Calu3 (cell line): ENCODE results near the gene HECW1. TPM values are rescaled to one million over a fixed set of nuclear protein-coding genes. Genes with fewer than 3 reads are reported as not detected.

ENCODE experiments used
- BruUV-seq: library from RNA; stranded (reverse); fragments of 400-500 nt; replicated peaks from 2 replicates; lab custom pipeline; 2021; lab: Mats Ljungman, UMichigan
- CTCF ChIA-PET: fragments of 300-600 bp; sonication (Branson Sonifier 250); formaldehyde crosslinking; loops from one replicate; lab custom pipeline; 2022; ENCODE audit warnings: antibody characterized with exemption; lab: Charles Lee
- DNase-seq: peaks from one replicate; pipeline ENCODE4 v3.0.0; 2022
- H3K27ac Mint-ChIP-seq: one replicate; pipeline ENCODE4 v1.8.0; 2022; ENCODE audit warnings: mixed read lengths; ENCODE audit not compliant: unreplicated experiment
- H3K27me3 Mint-ChIP-seq: one replicate; pipeline ENCODE4 v1.8.0; 2022; ENCODE audit warnings: mixed read lengths; ENCODE audit not compliant: unreplicated experiment
- H3K36me3 Mint-ChIP-seq: one replicate; pipeline ENCODE4 v1.8.0; 2022; ENCODE audit warnings: mild to moderate bottlenecking, moderate library complexity, mixed read lengths; ENCODE audit not compliant: insufficient read depth, unreplicated experiment
- H3K4me1 Mint-ChIP-seq: one replicate; pipeline ENCODE4 v1.8.0; 2022; ENCODE audit warnings: mild to moderate bottlenecking, low read depth, mixed read lengths; ENCODE audit not compliant: unreplicated experiment
- H3K4me3 Mint-ChIP-seq: one replicate; pipeline ENCODE4 v1.8.0; 2022; ENCODE audit warnings: mild to moderate bottlenecking, low read depth, moderate library complexity, mixed read lengths; ENCODE audit not compliant: unreplicated experiment
- H3K9me3 Mint-ChIP-seq: one replicate; pipeline ENCODE4 v1.8.0; 2022; ENCODE audit warnings: low read depth, mixed read lengths; ENCODE audit not compliant: unreplicated experiment
- intact Hi-C: fragments of 100-400 bp; cut with micrococcal nuclease; formaldehyde crosslinking; loops from one replicate; pipeline ENCODE4 v1.10.0; 2022; ENCODE audit not compliant: unreplicated experiment
- microRNA-seq: library from miRNA; unstranded; fragments of <30 nt; microRNA quantifications from one replicate; pipeline ENCODE4 v1.2.0, GENCODE V29; 2022
- total RNA-seq: library from RNA; stranded (reverse); gene quantifications from 2 replicates; pipeline ENCODE4 v1.2.3, GENCODE V29; 2022
- TF ChIP-seq, protein P1 (sequence below): fragments of 200-600 bp; IDR thresholded peaks from one replicate; pipeline ENCODE4 v1.8.0; 2022; ENCODE audit warnings: antibody characterized with exemption; ENCODE audit not compliant: unreplicated experiment

HECW1 gene
- total RNA-seq, 1 experiment from 2014 or later: 0.33 TPM

DNA sequence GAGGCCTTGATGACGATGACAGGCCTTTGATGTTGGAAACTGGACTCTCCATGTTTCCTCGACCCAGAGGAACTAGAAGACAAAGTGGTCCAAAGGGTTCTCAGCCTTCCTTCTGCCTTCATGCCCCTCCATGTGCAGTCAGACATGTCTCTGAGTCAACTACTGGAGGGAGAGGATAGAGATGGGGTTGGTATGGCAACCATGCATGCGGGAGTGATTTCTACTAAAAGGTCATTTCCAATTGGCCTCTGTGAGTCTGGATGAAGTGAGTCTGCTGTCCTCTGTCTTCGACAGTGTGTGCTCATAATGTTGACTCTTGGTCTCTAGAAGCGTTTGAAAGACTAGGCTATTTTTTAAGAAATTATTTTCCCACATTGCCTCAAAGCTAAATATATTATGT is 499.7 kb downstream of the HECW1 start:
- H3K9me3 Mint-ChIP-seq: no peaks in the 10 kb centered on the region
- intact Hi-C loops: no loop called here
- no peaks in the 10 kb centered on the region for H3K27me3 Mint-ChIP-seq
- CTCF ChIA-PET: no interaction called here
- no peak overlapping the region for H3K4me3 Mint-ChIP-seq
- no TSS peak for BruUV-seq
- peaks cover 35% of the 10 kb centered on the region for H3K36me3 Mint-ChIP-seq
- TF ChIP-seq, protein P1, sequence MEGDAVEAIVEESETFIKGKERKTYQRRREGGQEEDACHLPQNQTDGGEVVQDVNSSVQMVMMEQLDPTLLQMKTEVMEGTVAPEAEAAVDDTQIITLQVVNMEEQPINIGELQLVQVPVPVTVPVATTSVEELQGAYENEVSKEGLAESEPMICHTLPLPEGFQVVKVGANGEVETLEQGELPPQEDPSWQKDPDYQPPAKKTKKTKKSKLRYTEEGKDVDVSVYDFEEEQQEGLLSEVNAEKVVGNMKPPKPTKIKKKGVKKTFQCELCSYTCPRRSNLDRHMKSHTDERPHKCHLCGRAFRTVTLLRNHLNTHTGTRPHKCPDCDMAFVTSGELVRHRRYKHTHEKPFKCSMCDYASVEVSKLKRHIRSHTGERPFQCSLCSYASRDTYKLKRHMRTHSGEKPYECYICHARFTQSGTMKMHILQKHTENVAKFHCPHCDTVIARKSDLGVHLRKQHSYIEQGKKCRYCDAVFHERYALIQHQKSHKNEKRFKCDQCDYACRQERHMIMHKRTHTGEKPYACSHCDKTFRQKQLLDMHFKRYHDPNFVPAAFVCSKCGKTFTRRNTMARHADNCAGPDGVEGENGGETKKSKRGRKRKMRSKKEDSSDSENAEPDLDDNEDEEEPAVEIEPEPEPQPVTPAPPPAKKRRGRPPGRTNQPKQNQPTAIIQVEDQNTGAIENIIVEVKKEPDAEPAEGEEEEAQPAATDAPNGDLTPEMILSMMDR: no peak
- peaks cover 7% of the 10 kb centered on the region for H3K4me1 Mint-ChIP-seq
- no peak for DNase-seq
- peak overlapping the region; percentile 43 for H3K27ac Mint-ChIP-seq

DNA sequence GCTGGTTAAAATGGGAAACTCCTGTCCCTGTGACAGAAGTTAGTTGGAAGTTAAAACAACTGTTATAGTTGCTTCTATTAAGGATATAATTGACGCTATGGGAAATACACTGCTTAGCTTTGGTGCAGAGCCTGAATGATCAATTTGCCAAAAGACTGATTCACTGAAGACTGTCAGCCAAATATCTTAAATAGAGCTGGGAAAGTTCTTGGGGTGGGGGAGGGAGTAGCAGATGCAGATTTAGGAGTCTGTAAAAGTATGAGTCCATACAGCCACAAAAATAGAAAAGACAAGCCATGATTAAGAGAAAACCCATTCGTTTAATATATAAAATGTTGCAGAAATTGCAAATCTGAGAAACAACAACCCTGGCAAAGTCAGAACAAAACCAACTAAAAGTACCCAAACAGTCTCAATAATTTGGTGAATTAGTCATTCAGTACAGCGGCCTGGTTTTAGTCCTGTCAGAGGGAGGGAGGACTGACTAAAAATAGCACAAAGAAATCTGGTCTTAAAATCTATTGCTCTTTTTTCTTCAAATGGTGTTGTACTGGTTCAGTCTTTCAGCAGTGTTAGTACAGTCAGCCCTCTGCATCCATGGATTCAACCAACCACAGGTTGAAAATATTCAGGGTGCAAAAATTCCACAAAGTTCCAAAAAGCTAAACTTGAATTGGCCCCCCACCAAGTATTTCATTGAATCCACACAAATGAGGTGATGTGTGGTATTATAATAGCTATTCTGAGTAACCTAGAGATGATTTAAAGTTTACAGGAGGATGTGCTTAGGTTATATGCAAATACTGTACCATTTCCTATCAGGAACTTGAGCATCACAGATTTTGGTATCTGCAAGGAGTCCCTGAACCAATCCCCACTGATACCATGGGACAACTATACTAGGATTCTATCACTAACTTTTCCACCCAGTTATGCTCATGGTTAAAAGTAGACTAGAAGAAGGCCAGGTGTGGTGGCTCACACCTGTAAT is 500.4 kb downstream of the HECW1 start:
- no peak overlapping the region for H3K4me3 Mint-ChIP-seq
- H3K27ac Mint-ChIP-seq: no peak overlapping the region
- BruUV-seq: no TSS peak
- H3K27me3 Mint-ChIP-seq: no peaks in the 10 kb centered on the region
- DNase-seq: no peak
- intact Hi-C loops: no loop called here
- peaks cover 35% of the 10 kb centered on the region for H3K36me3 Mint-ChIP-seq
- H3K9me3 Mint-ChIP-seq: no peaks in the 10 kb centered on the region
- TF ChIP-seq, protein P1: no peak
- peaks cover 7% of the 10 kb centered on the region for H3K4me1 Mint-ChIP-seq
- CTCF ChIA-PET: no interaction called here

Small RNAs within 50 kb of the gene (microRNA-seq; reads per million reads assigned to microRNA genes)
- not detected for gene MIR3943

Other genes starting within 250 kb of the HECW1 start
- 10.1 and 10.4 TPM in 2 replicates for gene C7orf25, start 200.6 kb upstream of the HECW1 start, total RNA-seq
- 191 and 208 TPM in 2 replicates for gene PSMA2, start 180.5 kb upstream of the HECW1 start, total RNA-seq
- gene MRPL32, start 180.3 kb upstream of the HECW1 start, total RNA-seq: 86.4 and 87.8 TPM in 2 replicates